ENCODE measurements around the gene EIF2S1.
"Not testable (repeated sequence)": the region's sequence is repeated elsewhere in the genome, so short reads cannot be mapped to it uniquely, and the experiment has no call there.

The EIF2S1 gene

GRCh38 chr14:67408122-67408801, 48.1 kb downstream of the EIF2S1 start:
- not testable (repeated sequence) for DNase-seq; H3K4me1 Mint-ChIP-seq (ENCODE audit: low read depth in 2 of 2); H3K4me3 Mint-ChIP-seq; ATAC-seq (replicated peaks); H3K27ac Mint-ChIP-seq; H3K36me3 Mint-ChIP-seq (ENCODE audit: insufficient read depth); H3K9me3 Mint-ChIP-seq
- H3K27me3 Mint-ChIP-seq: peaks cover 24 to 32% of the 10 kb centered on the region in 2 donors

- Mint-ChIP-seq H3K27ac (peak overlapping the region in 1 of 2 donors; percentile 4), H3K36me3 (ENCODE audit: insufficient read depth) (peaks cover 4% of the 10 kb centered on the region), H3K4me3 (no peak overlapping the region), H3K4me1 (ENCODE audit: low read depth in 2 of 2) (peaks cover 0 to 9% of the 10 kb centered on the region in 2 donors), H3K27me3 (peaks cover 32% of the 10 kb centered on the region in 2 donors), H3K9me3 (no peaks in the 10 kb centered on the region)
- DNase-seq: no peak
- ATAC-seq (replicated peaks): no peak
Observed at GRCh38 chr14:67409461-67409860, 49.3 kb downstream of the EIF2S1 start.

GRCh38 chr14:67410313-67410712, 50.2 kb downstream of the EIF2S1 start:
- DNase-seq: no peak
- ATAC-seq (replicated peaks): no peak
- H3K4me1 Mint-ChIP-seq (ENCODE audit: low read depth in 2 of 2): peaks cover 0 to 9% of the 10 kb centered on the region in 2 donors
- H3K27me3 Mint-ChIP-seq: peaks cover 32% of the 10 kb centered on the region in 2 donors
- no peaks in the 10 kb centered on the region for H3K9me3 Mint-ChIP-seq
- H3K4me3 Mint-ChIP-seq: no peak overlapping the region
- H3K27ac Mint-ChIP-seq: no peak overlapping the region
- H3K36me3 Mint-ChIP-seq (ENCODE audit: insufficient read depth): peaks cover 4% of the 10 kb centered on the region

DNA sequence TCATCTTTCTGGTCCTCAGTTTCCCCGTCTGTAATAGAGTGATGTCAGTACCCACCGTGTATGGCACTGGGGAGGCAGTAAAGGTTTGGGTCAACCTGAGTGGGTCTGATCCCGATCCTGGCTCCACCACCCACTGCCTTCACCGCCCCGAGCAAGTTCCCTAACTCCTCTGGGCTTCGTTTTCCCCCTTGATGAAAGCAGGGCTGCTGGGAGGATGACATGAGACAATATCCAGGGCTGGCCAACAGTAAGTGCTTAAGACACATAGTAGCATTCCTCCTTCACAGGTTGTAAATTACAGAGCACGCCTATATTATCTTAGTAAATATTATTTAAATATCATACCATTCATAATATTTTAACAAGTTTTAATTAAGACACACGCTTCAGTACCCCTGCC, 51.2 kb downstream of the EIF2S1 start:
- no peak overlapping the region for H3K27ac Mint-ChIP-seq
- H3K27me3 Mint-ChIP-seq: peaks cover 27 to 34% of the 10 kb centered on the region in 2 donors

DNA sequence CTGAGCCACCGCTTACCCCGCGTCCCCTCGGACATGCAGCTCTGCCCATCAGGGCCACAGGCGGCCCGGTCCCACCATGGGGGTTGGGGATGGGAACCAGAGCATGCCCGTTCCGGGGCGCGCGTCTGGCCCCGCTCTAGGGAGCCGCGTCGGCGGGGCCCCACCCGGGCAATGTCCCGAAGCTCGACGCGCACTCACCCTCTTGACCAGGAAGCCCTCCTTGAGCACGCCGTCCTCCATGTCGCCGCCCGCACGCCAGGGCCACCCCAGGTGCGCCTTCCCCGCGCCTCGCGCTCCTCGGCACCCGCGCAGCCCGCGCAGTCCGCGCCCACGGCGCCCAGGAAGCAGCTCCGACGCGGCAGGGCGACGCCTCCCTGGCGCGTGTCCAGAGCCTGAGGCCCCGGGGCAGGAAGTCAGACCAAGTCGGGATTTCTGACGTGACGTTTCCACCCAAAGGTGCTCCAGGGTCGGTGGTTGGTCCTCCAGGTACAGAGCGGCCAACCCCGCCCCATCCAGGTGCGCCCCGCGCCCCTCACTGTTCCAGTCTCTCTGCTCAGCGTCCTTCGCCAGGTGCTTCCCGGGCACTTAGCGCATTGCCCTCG, 51.8 kb downstream of the EIF2S1 start, which contains the start of gene PLEK2:
Gene PLEK2, minus strand, starts transcription at position 346 of the 602 bp plus-strand sequence. Its CDS starts 106 bp downstream, at position 240.
- ATAC-seq (replicated peaks): peak; percentile 85
- DNase-seq: peak; percentile 5 to 33 (median 24)
- H3K36me3 Mint-ChIP-seq (ENCODE audit: insufficient read depth): peaks cover 4% of the 10 kb centered on the region
- peak within 1 kb of the TSS; percentile 20 to 76 for H3K4me3 Mint-ChIP-seq
- H3K9me3 Mint-ChIP-seq: no peaks in the 10 kb centered on the region
- H3K4me1 Mint-ChIP-seq (ENCODE audit: low read depth in 2 of 2): peaks cover 0 to 9% of the 10 kb centered on the region in 2 donors
- H3K27ac Mint-ChIP-seq: no peak within 1 kb of the TSS
- H3K27me3 Mint-ChIP-seq: peaks cover 27 to 34% of the 10 kb centered on the region in 2 donors

More for the DNA sequence above, 51.2 kb downstream of the EIF2S1 start:
- Mint-ChIP-seq H3K36me3 (ENCODE audit: insufficient read depth) (peaks cover 4% of the 10 kb centered on the region), H3K4me1 (ENCODE audit: low read depth in 2 of 2) (peaks cover 0 to 9% of the 10 kb centered on the region in 2 donors), H3K4me3 (peak overlapping the region in 1 of 2 donors; percentile 76), H3K9me3 (no peaks in the 10 kb centered on the region)
- DNase-seq: no peak
- ATAC-seq (replicated peaks): no peak

DNA sequence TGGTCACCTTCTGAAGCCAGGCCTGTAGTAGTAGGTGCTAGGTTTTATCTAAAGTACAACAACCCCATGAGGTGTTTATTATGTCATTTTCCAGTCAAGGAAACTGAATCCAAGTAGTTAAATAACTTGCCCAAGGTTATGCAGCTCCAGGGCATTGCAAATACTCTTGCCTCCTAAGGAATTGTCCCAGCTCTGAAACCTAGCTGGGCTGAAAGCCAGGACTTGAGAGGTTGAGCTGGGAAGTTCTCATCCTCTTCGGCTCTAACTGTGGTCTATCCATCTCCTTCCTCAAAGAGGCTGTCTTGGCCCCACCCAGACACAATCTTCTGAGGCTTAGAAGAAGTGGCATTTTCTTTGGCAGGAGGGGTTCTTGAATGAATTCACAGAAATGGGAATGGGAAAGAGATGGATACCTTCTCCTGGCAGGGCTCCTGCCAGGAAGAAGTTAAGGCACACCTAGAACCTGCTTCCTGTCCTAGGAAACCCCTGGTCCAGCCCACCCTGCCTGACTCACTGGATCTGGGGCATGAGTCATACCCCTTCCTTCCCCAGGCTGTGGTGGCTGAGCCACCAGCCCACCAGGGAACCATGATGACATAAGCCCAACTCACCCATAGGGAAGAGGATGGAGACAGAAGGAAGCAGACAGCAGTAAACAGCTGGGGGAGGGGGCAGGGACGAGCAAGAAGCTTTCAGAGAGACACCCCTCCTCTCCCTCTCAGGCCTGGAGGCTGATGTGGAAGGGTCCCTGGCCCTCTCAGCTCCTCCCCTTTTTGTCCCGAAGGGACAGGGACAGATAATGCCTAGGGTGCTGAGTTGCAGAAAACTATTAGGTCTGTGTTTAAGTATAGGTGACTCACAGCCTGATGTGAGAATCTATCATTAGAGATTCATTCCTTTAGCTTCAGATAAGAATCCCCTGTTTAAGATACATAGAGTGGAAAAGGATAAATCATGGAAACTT, 54.0 kb downstream of the EIF2S1 start:
- Mint-ChIP-seq H3K9me3 (no peaks in the 10 kb centered on the region), H3K4me1 (ENCODE audit: low read depth in 2 of 2) (peaks cover 0 to 9% of the 10 kb centered on the region in 2 donors), H3K27ac (no peak overlapping the region), H3K36me3 (ENCODE audit: insufficient read depth) (peaks cover 6% of the 10 kb centered on the region), H3K4me3 (no peak overlapping the region), H3K27me3 (peaks cover 27 to 40% of the 10 kb centered on the region in 2 donors)
- no peak for ATAC-seq (replicated peaks)
- no peak for DNase-seq

GRCh38 chr14:67415610-67416009, 55.5 kb downstream of the EIF2S1 start:
- H3K4me1 Mint-ChIP-seq (ENCODE audit: low read depth in 2 of 2); ATAC-seq (replicated peaks); H3K9me3 Mint-ChIP-seq; H3K27ac Mint-ChIP-seq; DNase-seq; H3K36me3 Mint-ChIP-seq (ENCODE audit: insufficient read depth); H3K4me3 Mint-ChIP-seq: not testable (repeated sequence)
- peaks cover 22 to 37% of the 10 kb centered on the region in 2 donors for H3K27me3 Mint-ChIP-seq

GRCh38 chr14:67416085-67416484, 56.0 kb downstream of the EIF2S1 start:
- ATAC-seq (replicated peaks) (no peak), DNase-seq (no peak)
- peaks cover 0 to 9% of the 10 kb centered on the region in 2 donors for H3K4me1 Mint-ChIP-seq (ENCODE audit: low read depth in 2 of 2)
- no peaks in the 10 kb centered on the region for H3K9me3 Mint-ChIP-seq
- H3K27me3 Mint-ChIP-seq: peaks cover 17 to 32% of the 10 kb centered on the region in 2 donors
- H3K36me3 Mint-ChIP-seq (ENCODE audit: insufficient read depth): peaks cover 6% of the 10 kb centered on the region
- H3K27ac Mint-ChIP-seq: no peak overlapping the region
- no peak overlapping the region for H3K4me3 Mint-ChIP-seq

GRCh38 chr14:67416810-67417209, 56.7 kb downstream of the EIF2S1 start:
- no peak overlapping the region for H3K4me3 Mint-ChIP-seq
- H3K4me1 Mint-ChIP-seq (ENCODE audit: low read depth in 2 of 2): peaks cover 0 to 5% of the 10 kb centered on the region in 2 donors
- H3K36me3 Mint-ChIP-seq (ENCODE audit: insufficient read depth): peaks cover 6% of the 10 kb centered on the region
- H3K27me3 Mint-ChIP-seq: peaks cover 13 to 25% of the 10 kb centered on the region in 2 donors
- no peak for DNase-seq
- ATAC-seq (replicated peaks): no peak
- H3K27ac Mint-ChIP-seq: no peak overlapping the region
- no peaks in the 10 kb centered on the region for H3K9me3 Mint-ChIP-seq

DNA sequence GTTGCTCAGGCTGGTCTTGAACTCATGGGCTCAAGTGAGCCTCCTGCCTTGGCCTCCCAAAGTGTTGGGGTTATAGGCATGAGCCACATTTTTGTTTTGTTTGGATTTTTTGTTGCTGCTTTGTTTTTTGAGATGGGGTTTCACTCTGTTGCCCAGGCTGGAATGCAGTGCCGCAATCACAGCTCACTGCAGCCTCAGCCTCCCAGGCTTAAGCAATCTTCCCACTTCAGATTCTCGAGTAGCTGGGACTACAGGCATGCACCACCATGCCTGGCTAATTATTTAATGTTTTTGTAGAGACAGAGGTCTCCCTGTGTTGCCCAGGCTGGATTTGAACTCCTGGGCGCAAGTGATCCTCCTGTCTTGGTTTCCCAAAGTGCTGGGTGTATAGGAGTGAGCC, 57.5 kb downstream of the EIF2S1 start:
- H3K27me3 Mint-ChIP-seq: peaks cover 8 to 25% of the 10 kb centered on the region in 2 donors
- peaks cover 0 to 1% of the 10 kb centered on the region in 2 donors for H3K4me1 Mint-ChIP-seq (ENCODE audit: low read depth in 2 of 2)
- H3K36me3 Mint-ChIP-seq (ENCODE audit: insufficient read depth): peaks cover 6% of the 10 kb centered on the region
- no peak overlapping the region for H3K4me3 Mint-ChIP-seq
- no peak for ATAC-seq (replicated peaks)
- no peaks in the 10 kb centered on the region for H3K9me3 Mint-ChIP-seq
- no peak for DNase-seq
- H3K27ac Mint-ChIP-seq: no peak overlapping the region

DNA sequence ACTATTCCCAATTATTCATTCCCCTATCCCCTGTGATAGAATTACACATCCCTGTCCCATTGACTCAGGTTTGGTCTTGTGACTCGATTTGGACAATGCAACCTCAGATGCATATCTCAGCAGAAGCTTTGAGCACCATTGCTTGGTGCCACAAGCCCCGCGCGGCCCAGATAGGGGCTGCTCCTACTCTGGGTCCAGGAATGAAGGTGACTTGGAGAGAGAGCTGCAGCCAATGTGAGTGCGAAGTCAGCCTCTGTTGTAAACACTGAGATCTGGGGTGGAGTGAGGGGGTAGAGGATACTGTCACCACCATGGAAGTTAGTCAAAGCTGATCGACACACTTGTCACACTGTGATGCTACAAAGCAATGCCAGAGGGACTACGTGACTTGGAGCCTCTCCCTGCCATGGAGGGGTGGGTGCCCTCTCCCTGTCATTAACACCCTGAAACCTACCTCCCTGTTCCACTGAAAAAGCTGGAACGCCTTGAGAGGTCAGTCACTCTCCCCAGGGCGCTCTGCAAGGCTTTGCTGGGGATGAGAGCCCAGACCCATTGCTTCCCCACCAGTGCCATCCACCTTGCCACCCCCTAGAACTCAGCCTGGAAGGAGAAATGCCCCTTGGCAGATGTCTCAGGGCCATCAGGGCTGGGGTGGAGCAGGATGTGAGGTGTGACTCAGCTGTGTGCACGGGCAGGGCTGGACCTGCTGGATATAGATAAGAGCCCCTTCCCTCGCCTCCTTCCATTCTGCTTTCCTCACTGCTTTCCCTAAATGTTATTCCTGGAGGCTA, 58.5 kb downstream of the EIF2S1 start:
- Mint-ChIP-seq H3K4me3 (no peak overlapping the region), H3K9me3 (no peaks in the 10 kb centered on the region), H3K27me3 (peaks cover 7 to 32% of the 10 kb centered on the region in 2 donors), H3K36me3 (ENCODE audit: insufficient read depth) (peaks cover 6% of the 10 kb centered on the region), H3K4me1 (ENCODE audit: low read depth in 2 of 2) (peaks cover 0 to 1% of the 10 kb centered on the region in 2 donors), H3K27ac (no peak overlapping the region)
- ATAC-seq (replicated peaks) (no peak), DNase-seq (no peak)

DNA sequence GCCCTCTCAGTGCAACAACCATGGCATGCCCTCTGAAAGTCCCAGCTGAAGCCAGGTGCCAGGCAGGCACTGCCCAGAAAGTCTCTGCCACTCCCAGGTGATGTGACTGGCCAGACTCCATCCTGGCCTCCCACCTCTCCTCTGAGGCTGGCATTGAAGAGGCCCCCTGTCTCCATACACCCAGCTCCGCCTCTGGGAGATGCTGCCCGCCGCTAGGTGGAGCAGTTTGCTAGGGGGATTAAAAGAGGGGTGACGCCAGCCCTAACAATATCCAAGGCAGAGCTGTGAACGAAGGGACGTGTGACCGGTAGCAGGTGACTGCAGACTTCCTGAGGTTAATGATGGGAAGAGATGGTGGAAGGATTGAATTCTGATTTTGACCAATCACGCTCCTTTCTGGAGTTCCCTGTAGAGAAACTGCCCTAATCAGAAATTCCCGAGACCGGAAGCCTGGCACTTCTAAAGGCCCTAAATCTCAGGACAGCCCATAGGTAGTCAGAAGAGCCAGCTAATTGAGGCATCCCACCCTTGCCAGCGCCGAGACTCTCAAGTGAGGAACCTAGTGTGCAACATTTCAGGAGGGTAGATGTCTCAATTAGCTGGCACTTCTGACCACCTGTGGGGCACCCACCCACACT, 60.1 kb downstream of the EIF2S1 start:
- ATAC-seq (replicated peaks) (peak; percentile 48), DNase-seq (peak; percentile 18 to 29 (median 28))
- H3K27ac Mint-ChIP-seq: no peak overlapping the region
- H3K36me3 Mint-ChIP-seq (ENCODE audit: insufficient read depth): peaks cover 6% of the 10 kb centered on the region
- H3K9me3 Mint-ChIP-seq: no peaks in the 10 kb centered on the region
- no peaks in the 10 kb centered on the region for H3K4me1 Mint-ChIP-seq (ENCODE audit: low read depth in 2 of 2)
- no peak overlapping the region for H3K4me3 Mint-ChIP-seq
- peaks cover 8 to 44% of the 10 kb centered on the region in 2 donors for H3K27me3 Mint-ChIP-seq
